Measurements from ENCODE around the gene GMDS. TPM values are rescaled to one million over a fixed set of nuclear protein-coding genes. Genes with fewer than 3 reads are reported as not detected.

The GMDS gene
- total and polyA plus RNA-seq, 2 donors (not counting 1 experiment from before 2014, with no cell fraction given) = 11.5 to 16.4 TPM

DNA sequence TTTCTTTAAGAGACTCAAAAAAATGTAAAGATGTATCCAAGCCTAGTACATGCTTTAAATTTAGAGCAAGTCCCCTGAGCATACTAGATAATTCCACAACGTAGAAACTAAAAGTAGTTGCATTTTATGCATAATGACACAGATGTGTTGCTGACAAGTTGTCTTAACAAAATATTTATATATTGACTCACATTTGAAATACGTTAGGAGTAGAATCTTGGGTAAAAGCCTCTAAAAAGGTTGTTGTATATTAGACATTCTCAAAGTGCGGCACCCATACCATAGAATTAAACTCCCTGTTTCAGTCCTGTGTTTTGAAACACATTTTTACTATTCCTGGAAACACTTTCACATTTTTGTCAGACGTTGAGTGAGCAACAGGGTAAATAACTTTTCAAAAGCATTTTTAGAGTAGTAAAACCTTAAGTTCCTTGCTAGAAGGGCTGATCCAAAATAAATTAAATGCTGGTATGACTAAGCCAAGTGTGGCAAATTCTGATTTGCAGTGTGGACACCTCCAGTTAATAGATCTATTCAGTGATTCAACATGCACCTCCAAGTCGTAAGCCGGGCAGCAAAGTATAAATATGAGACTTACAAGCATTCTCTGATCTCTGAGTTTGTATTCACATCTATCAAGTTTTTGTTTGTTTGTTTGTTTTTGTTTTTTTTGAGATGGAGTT is 97.5 kb downstream of the GMDS start:
- Histone ChIP-seq H3K4me2 (replicated peaks; ENCODE audit: low read depth, low read length, poor library complexity, severe bottlenecking) (no peak overlapping the region), H3K79me2 (ENCODE audit: control insufficient read depth, insufficient read depth, low read length) (peaks cover 4% of the 10 kb centered on the region), H3K27ac (ENCODE audit: low read length in 2 of 2) (no peak overlapping the region), H3K36me3 (replicated peaks in 1 of 2; ENCODE audit: control extremely low read depth in 1 of 2, control insufficient read depth in 1 of 2, extremely low read depth in 1 of 2, insufficient read depth in 2 of 2, low read length in 1 of 2) (no peaks in the 10 kb centered on the region), H3K4me3 (ENCODE audit: control extremely low read depth in 1 of 5, extremely low read depth in 1 of 5, insufficient read depth in 1 of 5, low read depth in 2 of 5, low read length in 4 of 5) (no peak overlapping the region), H4K20me1 (ENCODE audit: control insufficient read depth, insufficient read depth, low read length, poor library complexity, severe bottlenecking) (no peaks in the 10 kb centered on the region), H3K9me3 (ENCODE audit: control extremely low read depth in 1 of 3, control insufficient read depth in 2 of 3, insufficient read depth in 1 of 3, low read length in 2 of 3) (peaks cover 0 to 4% (median 0%) of the 10 kb centered on the region in 3 donors), H2AFZ (ENCODE audit: insufficient read depth, low read depth, low read length, poor library complexity, severe bottlenecking) (no peak overlapping the region), H3K9ac (ENCODE audit: low read length) (no peak overlapping the region), H3K27me3 (replicated peaks in 1 of 4; ENCODE audit: control extremely low read depth in 1 of 4, control insufficient read depth in 3 of 4, insufficient read depth in 4 of 4, low read length in 3 of 4) (no peaks in the 10 kb centered on the region), H3K4me1 (ENCODE audit: control insufficient read depth in 2 of 2, insufficient read depth in 2 of 2, low read length in 2 of 2) (no peaks in the 10 kb centered on the region)
- ChIA-PET POLR2A (no interaction called here), CTCF (no interaction called here)
- no peak overlapping the region for H3K27ac Mint-ChIP-seq
- no peaks in the 10 kb centered on the region for H3K9me3 Mint-ChIP-seq (ENCODE audit: insufficient read depth)
- H3K4me3 Mint-ChIP-seq = no peak overlapping the region
- H3K27me3 Mint-ChIP-seq = no peaks in the 10 kb centered on the region
- intact Hi-C loops (cut with micrococcal nuclease) = no loop called here
- no CpG with 5 or more reads among the region's 6 CpGs for WGBS (ENCODE audit: insufficient coverage)
- no peaks in the 10 kb centered on the region for H3K4me1 Mint-ChIP-seq
- TF ChIP-seq, protein P1, sequence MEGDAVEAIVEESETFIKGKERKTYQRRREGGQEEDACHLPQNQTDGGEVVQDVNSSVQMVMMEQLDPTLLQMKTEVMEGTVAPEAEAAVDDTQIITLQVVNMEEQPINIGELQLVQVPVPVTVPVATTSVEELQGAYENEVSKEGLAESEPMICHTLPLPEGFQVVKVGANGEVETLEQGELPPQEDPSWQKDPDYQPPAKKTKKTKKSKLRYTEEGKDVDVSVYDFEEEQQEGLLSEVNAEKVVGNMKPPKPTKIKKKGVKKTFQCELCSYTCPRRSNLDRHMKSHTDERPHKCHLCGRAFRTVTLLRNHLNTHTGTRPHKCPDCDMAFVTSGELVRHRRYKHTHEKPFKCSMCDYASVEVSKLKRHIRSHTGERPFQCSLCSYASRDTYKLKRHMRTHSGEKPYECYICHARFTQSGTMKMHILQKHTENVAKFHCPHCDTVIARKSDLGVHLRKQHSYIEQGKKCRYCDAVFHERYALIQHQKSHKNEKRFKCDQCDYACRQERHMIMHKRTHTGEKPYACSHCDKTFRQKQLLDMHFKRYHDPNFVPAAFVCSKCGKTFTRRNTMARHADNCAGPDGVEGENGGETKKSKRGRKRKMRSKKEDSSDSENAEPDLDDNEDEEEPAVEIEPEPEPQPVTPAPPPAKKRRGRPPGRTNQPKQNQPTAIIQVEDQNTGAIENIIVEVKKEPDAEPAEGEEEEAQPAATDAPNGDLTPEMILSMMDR (IDR thresholded peaks at IDR 0.05) = no peak
- no peak for TF ChIP-seq EZH2 (IDR thresholded peaks at IDR 0.05; ENCODE audit: borderline replicate concordance, insufficient read depth, low read depth, low read length, poor library complexity, severe bottlenecking)
- DNase-seq (no peak), ATAC-seq (ENCODE audit: low read depth) (no peak)

DNA sequence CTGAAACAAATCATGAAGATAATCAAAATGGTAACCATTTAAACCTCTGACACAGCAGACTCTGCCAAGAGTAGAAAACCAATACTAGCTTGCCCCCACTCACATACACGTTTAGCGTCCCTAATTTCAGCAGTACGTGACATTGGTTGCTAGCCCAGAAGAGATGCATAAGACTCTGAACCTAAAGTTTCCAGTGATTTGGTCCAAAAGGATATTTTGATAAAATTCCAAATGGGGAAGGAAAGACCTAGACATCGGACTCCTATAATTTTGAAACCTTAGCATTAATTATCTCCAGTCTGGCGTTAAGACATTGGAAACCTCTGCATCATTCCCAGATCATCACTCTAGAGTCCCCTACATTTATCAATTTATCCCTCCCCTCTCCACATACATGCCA is 98.1 kb downstream of the GMDS start:
- POLR2A ChIA-PET = no interaction called here
- Histone ChIP-seq H3K9ac (ENCODE audit: low read length) (no peak overlapping the region), H3K79me2 (ENCODE audit: control insufficient read depth, insufficient read depth, low read length) (peaks cover 4% of the 10 kb centered on the region), H3K4me3 (ENCODE audit: control extremely low read depth in 1 of 5, extremely low read depth in 1 of 5, insufficient read depth in 1 of 5, low read depth in 2 of 5, low read length in 4 of 5) (no peak overlapping the region), H3K27ac (ENCODE audit: low read length in 2 of 2) (no peak overlapping the region), H3K4me2 (replicated peaks; ENCODE audit: low read depth, low read length, poor library complexity, severe bottlenecking) (no peak overlapping the region), H3K27me3 (replicated peaks in 1 of 4; ENCODE audit: control extremely low read depth in 1 of 4, control insufficient read depth in 3 of 4, insufficient read depth in 4 of 4, low read length in 3 of 4) (no peaks in the 10 kb centered on the region), H4K20me1 (ENCODE audit: control insufficient read depth, insufficient read depth, low read length, poor library complexity, severe bottlenecking) (no peaks in the 10 kb centered on the region), H3K4me1 (ENCODE audit: control insufficient read depth in 2 of 2, insufficient read depth in 2 of 2, low read length in 2 of 2) (no peaks in the 10 kb centered on the region), H3K9me3 (ENCODE audit: control extremely low read depth in 1 of 3, control insufficient read depth in 2 of 3, insufficient read depth in 1 of 3, low read length in 2 of 3) (peaks cover 0 to 4% (median 0%) of the 10 kb centered on the region in 3 donors), H2AFZ (ENCODE audit: insufficient read depth, low read depth, low read length, poor library complexity, severe bottlenecking) (no peak overlapping the region), H3K36me3 (replicated peaks in 1 of 2; ENCODE audit: control extremely low read depth in 1 of 2, control insufficient read depth in 1 of 2, extremely low read depth in 1 of 2, insufficient read depth in 2 of 2, low read length in 1 of 2) (no peaks in the 10 kb centered on the region)
- Mint-ChIP-seq H3K4me1 (no peaks in the 10 kb centered on the region), H3K27ac (no peak overlapping the region), H3K27me3 (no peaks in the 10 kb centered on the region), H3K9me3 (ENCODE audit: insufficient read depth) (no peaks in the 10 kb centered on the region), H3K4me3 (no peak overlapping the region)
- CTCF ChIA-PET = no interaction called here
- TF ChIP-seq EZH2 (IDR thresholded peaks at IDR 0.05; ENCODE audit: borderline replicate concordance, insufficient read depth, low read depth, low read length, poor library complexity, severe bottlenecking) = no peak
- TF ChIP-seq, protein P1 (IDR thresholded peaks at IDR 0.05) = no peak
- ATAC-seq (ENCODE audit: low read depth) = no peak
- DNase-seq = no peak
- intact Hi-C loops (cut with micrococcal nuclease) = no loop called here
- WGBS (ENCODE audit: insufficient coverage) = 100% methylated on average over 1 of the region's 5 CpGs
